Sigmoid colon (tissue), 7 donors: ENCODE data around the gene SGPL1. TPM values are rescaled to one million over a fixed set of nuclear protein-coding genes. Genes with fewer than 3 reads are reported as not detected.

Experiments used
- DNase-seq: peaks from one replicate; pipeline ENCODE4 v3.0.0-alpha.2; 2019
- H3K27ac ChIP-seq, 4 donors: fragments of 200-600 bp; sonication (generic); one replicate each; pipeline ENCODE4 v1.5.1; 2016 to 2019; ENCODE audit warnings: mild to moderate bottlenecking in 1 of 4
- H3K27me3 ChIP-seq, 3 donors: fragments of 200-600 bp; sonication (generic); one replicate each; pipeline ENCODE4 v1.5.1; 2019; ENCODE audit warnings: mild to moderate bottlenecking in 1 of 3
- H3K36me3 ChIP-seq, 4 donors: fragments of 200-600 bp; sonication (generic); one replicate each; pipeline ENCODE4 v1.5.1; 2016 to 2019
- H3K4me1 ChIP-seq, 4 donors: fragments of 200-600 bp; sonication (generic); one replicate each; pipeline ENCODE4 v1.5.1; 2017 to 2019
- H3K4me3 ChIP-seq, 4 donors: fragments of 200-600 bp; sonication (generic); one replicate each; pipeline ENCODE4 v1.5.1; 2017 to 2019; ENCODE audit warnings: mild to moderate bottlenecking in 2 of 4, moderate library complexity in 1 of 4
- H3K9me3 ChIP-seq, 4 donors: fragments of 200-600 bp in 3 of 4; sonication (generic) in 3 of 4; one replicate each; pipeline versions ENCODE4 v1.5.1 to v1.6.1; 2013 to 2019
- EP300 ChIP-seq, 4 donors: sonication (generic); formaldehyde crosslinking; IDR thresholded peaks; one replicate each; pipeline ENCODE4 v1.6.1; 2017; ENCODE audit warnings: antibody characterized with exemption in 4 of 4
- POLR2A ChIP-seq, 2 donors: fragments of 450-650 bp; IDR thresholded peaks; one replicate each; pipeline ENCODE4 v1.6.1; 2016; ENCODE audit warnings: antibody characterized with exemption in 2 of 2, mild to moderate bottlenecking in 2 of 2, moderate library complexity in 2 of 2
- POLR2AphosphoS5 ChIP-seq, 4 donors: sonication (generic); formaldehyde crosslinking; IDR thresholded peaks; one replicate each; pipeline ENCODE4 v1.6.1; 2017; ENCODE audit warnings: antibody characterized with exemption in 4 of 4
- WGBS, 2 donors: extraction: QIAGEN DNeasy Blood & Tissue Kit; methylation state at CpG; one replicate each; pipeline ENCODE4 v1.1.7; 2013; 5-methylcytosine and 5-hydroxymethylcytosine counted together
- intact Hi-C: fragments of 100-400 bp; cut with DNase I; formaldehyde crosslinking; loops from one replicate; pipeline ENCODE4 v1.15.1; 2023
- polyA plus RNA-seq, 3 donors: library from polyadenylated mRNA; stranded (reverse); fragments of 200-250 nt; gene quantifications; one replicate each; pipeline ENCODE4 v1.2.3, GENCODE V29; 2013
- total RNA-seq, 4 donors: library from RNA; depleted of rRNA; stranded (reverse); fragments of >200 nt; gene quantifications; one replicate each; pipeline ENCODE4 v1.1.0, GENCODE V29; 2016
- TF ChIP-seq, protein P1 (sequence below), 4 experiments: fragments of 450-650 bp in 3 of 4; fragments of 200-600 bp in 1 of 4; IDR thresholded peaks; one replicate each; pipeline ENCODE4 v1.5.1; 2016 to 2019; ENCODE audit warnings: antibody characterized with exemption in 4 of 4, mild to moderate bottlenecking in 3 of 4, moderate library complexity in 2 of 4
- donor health status: healthy with polysubstance abuse.
- donor health status: Bipolar disorder and iron deficiency.
- donor health status: healthy.

SGPL1 gene
- total and polyA plus RNA-seq, 7 donors = 6.0 to 22.2 (median 20.1) TPM

DNA sequence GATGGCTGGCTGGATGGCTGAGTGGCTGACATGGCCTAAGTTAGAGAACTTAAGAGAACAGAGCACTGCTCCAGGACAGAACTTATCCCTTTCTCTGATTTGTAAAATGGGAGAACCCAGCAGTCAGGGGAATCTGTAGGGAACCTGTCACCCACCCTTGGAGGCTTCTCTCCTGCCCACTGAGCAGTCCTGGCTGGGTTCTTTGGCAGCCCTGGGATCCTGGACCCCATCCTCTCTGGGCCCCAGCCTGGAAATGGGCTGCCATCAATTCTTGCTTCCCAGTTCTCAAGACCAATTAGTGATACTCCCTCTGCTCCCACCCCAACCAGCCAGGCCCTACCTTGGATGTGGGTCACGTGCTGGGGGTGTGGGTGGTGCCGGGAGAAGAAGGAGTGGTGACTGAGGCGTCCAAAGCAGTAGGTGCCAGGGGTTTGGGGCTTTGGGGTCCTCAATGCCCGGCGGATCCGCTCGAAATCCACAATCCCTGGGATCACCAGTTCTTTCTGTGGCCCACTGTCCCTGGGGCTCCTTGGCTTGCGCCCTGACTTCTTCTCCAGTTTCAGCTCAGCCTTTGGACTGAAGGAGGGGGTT, 34.2 kb upstream of the SGPL1 start:
- WGBS, 2 donors = 93 to 96% methylated on average over 8 of the region's 8 CpGs
- no peaks in the 10 kb centered on the region for H3K36me3 ChIP-seq
- DNase-seq = no peak
- no peaks in the 10 kb centered on the region for H3K9me3 ChIP-seq
- H3K4me1 ChIP-seq = no peaks in the 10 kb centered on the region
- H3K27me3 ChIP-seq = no peaks in the 10 kb centered on the region
- H3K27ac ChIP-seq = no peak overlapping the region
- no peak for TF ChIP-seq POLR2A (IDR thresholded peaks at IDR 0.05)
- TF ChIP-seq EP300 (IDR thresholded peaks at IDR 0.05) = no peak
- no peak for TF ChIP-seq POLR2AphosphoS5 (IDR thresholded peaks at IDR 0.05)
- TF ChIP-seq, protein P1, sequence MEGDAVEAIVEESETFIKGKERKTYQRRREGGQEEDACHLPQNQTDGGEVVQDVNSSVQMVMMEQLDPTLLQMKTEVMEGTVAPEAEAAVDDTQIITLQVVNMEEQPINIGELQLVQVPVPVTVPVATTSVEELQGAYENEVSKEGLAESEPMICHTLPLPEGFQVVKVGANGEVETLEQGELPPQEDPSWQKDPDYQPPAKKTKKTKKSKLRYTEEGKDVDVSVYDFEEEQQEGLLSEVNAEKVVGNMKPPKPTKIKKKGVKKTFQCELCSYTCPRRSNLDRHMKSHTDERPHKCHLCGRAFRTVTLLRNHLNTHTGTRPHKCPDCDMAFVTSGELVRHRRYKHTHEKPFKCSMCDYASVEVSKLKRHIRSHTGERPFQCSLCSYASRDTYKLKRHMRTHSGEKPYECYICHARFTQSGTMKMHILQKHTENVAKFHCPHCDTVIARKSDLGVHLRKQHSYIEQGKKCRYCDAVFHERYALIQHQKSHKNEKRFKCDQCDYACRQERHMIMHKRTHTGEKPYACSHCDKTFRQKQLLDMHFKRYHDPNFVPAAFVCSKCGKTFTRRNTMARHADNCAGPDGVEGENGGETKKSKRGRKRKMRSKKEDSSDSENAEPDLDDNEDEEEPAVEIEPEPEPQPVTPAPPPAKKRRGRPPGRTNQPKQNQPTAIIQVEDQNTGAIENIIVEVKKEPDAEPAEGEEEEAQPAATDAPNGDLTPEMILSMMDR (IDR thresholded peaks at IDR 0.05) = no peak
- intact Hi-C loops = no loop called here
- H3K4me3 ChIP-seq = no peak overlapping the region

DNA sequence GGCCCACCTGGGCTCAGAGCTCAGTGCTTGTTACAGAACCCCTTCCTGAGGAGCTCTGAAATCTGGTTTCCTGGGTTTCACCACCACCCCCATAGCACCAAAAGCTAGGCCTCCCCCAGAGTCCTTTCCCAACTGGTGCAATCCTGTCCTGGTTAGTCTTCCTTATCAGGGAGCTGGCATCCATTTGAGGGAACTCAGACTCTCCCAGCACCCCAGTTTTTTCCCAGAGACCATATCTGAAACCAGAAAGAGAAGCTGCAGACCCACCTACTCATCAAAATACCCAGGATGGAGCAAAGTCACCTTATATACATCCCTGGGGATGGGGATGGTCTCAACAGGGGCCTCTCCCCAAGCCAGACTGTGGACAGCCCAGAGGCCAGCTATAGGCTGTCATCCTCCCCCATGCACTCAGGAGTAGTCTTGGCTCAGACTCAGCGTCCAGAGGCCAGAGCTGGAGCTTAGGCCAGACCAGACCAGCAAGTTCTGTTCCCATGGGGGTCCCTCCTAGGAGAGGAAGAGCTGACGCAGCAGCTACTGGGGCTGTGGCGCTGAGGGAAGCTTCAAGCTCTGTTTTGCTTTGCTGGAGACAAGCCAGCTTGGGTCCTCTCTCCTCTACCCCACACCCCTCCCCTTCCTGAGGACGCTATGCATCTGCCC, 33.5 kb upstream of the SGPL1 start:
- WGBS, 2 donors = 70 to 82% methylated on average over 4 of the region's 4 CpGs
- TF ChIP-seq EP300 (IDR thresholded peaks at IDR 0.05) (no peak), POLR2AphosphoS5 (IDR thresholded peaks at IDR 0.05) (no peak), POLR2A (IDR thresholded peaks at IDR 0.05) (no peak)
- TF ChIP-seq, protein P1 (IDR thresholded peaks at IDR 0.05) = no peak
- Histone ChIP-seq H3K9me3 (no peaks in the 10 kb centered on the region), H3K27ac (no peak overlapping the region), H3K27me3 (no peaks in the 10 kb centered on the region), H3K4me1 (no peaks in the 10 kb centered on the region), H3K36me3 (no peaks in the 10 kb centered on the region), H3K4me3 (no peak overlapping the region)
- DNase-seq = no peak
- intact Hi-C loops = no loop called here

DNA sequence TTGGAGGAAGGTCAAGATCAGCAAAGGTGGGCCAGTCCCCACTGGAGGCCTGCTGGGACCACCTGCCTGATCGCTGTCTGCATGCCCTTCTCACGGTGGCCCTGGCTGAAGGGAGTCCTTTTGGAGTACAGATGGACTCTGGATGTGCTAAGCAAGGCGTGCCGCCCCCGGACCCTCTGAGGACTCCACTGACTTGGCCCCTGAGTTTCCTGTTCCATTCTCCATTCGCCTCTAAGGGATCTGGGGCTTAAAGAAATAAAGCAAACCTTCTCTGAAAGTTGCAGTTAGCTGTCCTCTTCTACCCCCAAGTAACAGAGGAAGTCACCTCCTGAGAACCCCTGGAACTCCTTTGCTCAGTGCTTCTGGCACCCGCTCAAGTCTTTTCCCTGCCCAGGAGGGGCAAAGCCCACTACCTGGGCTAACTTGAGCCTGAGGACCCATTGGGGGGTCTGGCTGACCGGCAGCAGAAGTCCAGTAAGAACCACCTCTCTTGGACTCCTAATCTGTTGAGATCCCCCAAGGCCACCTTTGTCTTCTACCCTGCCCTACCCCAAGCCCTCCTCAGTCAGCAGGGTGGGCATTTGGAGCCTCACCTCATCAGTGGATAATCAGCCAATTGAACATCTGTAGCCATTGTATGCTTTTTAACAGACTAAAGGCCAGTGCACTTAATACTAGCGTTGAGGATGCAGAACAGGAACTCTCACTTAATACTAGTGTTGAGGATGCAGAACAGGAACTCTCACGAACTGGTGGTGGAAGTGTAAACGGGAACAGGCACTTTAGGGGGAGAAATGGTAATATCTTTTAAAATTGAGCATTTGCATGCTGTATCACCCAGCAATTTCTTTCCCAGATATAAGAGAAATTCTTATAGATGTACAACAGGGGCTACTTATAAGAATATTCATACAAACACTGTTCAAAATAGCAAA, 32.7 kb upstream of the SGPL1 start:
- Histone ChIP-seq H3K4me3 (no peak overlapping the region), H3K9me3 (no peaks in the 10 kb centered on the region), H3K4me1 (no peaks in the 10 kb centered on the region), H3K27me3 (no peaks in the 10 kb centered on the region), H3K36me3 (no peaks in the 10 kb centered on the region), H3K27ac (no peak overlapping the region)
- no peak for DNase-seq
- intact Hi-C loops = no loop called here
- 78 to 85% methylated on average over 11 of the region's 11 CpGs for WGBS, 2 donors
- TF ChIP-seq EP300 (IDR thresholded peaks at IDR 0.05) (no peak), POLR2AphosphoS5 (IDR thresholded peaks at IDR 0.05) (no peak), POLR2A (IDR thresholded peaks at IDR 0.05) (no peak)
- TF ChIP-seq, protein P1 (IDR thresholded peaks at IDR 0.05) = no peak

DNA sequence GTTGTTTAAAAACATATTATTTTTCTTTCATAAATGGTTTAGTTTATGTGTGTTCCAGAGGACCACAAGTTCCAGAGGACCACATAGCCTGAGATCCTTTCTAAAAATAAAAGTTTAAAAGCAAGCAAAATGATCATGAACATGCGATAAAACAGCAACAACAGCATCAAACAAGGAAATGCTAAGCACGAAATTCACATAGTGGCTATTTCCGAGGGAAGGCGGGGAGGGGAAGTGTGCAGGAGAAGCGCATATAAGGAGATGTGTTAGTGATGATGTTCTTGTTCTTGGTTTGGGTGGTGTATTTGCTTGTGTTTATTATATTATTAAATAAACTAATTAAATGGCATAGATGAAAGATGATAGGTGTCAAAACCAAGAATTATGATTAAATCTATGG, 31.7 kb upstream of the SGPL1 start:
- no peak for DNase-seq
- H3K27ac ChIP-seq = no peak overlapping the region
- intact Hi-C loops = no loop called here
- no peak overlapping the region for H3K4me3 ChIP-seq
- 27 to 65% methylated on average over 5 of the region's 5 CpGs for WGBS, 2 donors
- TF ChIP-seq EP300 (IDR thresholded peaks at IDR 0.05) = no peak
- TF ChIP-seq POLR2AphosphoS5 (IDR thresholded peaks at IDR 0.05) = no peak
- TF ChIP-seq, protein P1 (IDR thresholded peaks at IDR 0.05) = no peak
- TF ChIP-seq POLR2A (IDR thresholded peaks at IDR 0.05) = no peak
- H3K9me3 ChIP-seq = no peaks in the 10 kb centered on the region
- no peaks in the 10 kb centered on the region for H3K27me3 ChIP-seq
- no peaks in the 10 kb centered on the region for H3K36me3 ChIP-seq
- H3K4me1 ChIP-seq = no peaks in the 10 kb centered on the region
